HG03342 (cell line): ENCODE measurements around the gene IQGAP2.
A peak's percentile ranks its signal among the peaks of the same experiment; 100 is the strongest.

Experiments used
- ATAC-seq: cut with Tn5 transposase; IDR thresholded peaks from one replicate; pipeline ENCODE4 v1.9.1; 2021; ENCODE audit warnings: mild to moderate bottlenecking, moderate library complexity; ENCODE audit not compliant: unreplicated experiment

Gene IQGAP2

GRCh38 chr5:76634661-76635060 is 231.6 kb downstream of the IQGAP2 start:
- no peak for ATAC-seq

GRCh38 chr5:76637490-76637889 is 234.4 kb downstream of the IQGAP2 start:
- no peak for ATAC-seq

GRCh38 chr5:76638479-76638878 is 235.4 kb downstream of the IQGAP2 start:
- peak; percentile 69 for ATAC-seq

- no peak for ATAC-seq
Measured at GRCh38 chr5:76641514-76642120, 238.5 kb downstream of the IQGAP2 start.

GRCh38 chr5:76642390-76643040 is 239.4 kb downstream of the IQGAP2 start:
- ATAC-seq, result no peak

GRCh38 chr5:76643371-76643770 is 240.3 kb downstream of the IQGAP2 start:
- no peak for ATAC-seq

- ATAC-seq, result no peak
Measured at GRCh38 chr5:76649140-76649539, 246.1 kb downstream of the IQGAP2 start.

GRCh38 chr5:76652809-76653414 is 249.8 kb downstream of the IQGAP2 start:
- no peak for ATAC-seq

- no peak for ATAC-seq
Measured at GRCh38 chr5:76657091-76657490, 254.0 kb downstream of the IQGAP2 start.

GRCh38 chr5:76657683-76658311 is 254.7 kb downstream of the IQGAP2 start:
- no peak for ATAC-seq

- no peak for ATAC-seq
Measured at GRCh38 chr5:76660360-76660759, 257.3 kb downstream of the IQGAP2 start.

GRCh38 chr5:76662521-76662920 is 259.4 kb downstream of the IQGAP2 start:
- no peak for ATAC-seq

GRCh38 chr5:76663573-76663972 is 260.5 kb downstream of the IQGAP2 start:
- no peak for ATAC-seq

GRCh38 chr5:76664079-76664478 is 261.0 kb downstream of the IQGAP2 start:
- peak; percentile 67 for ATAC-seq

- ATAC-seq, result no peak
Measured at GRCh38 chr5:76667495-76667894, 264.4 kb downstream of the IQGAP2 start.

- no peak for ATAC-seq
Measured at GRCh38 chr5:76669245-76669644, 266.2 kb downstream of the IQGAP2 start.

- no peak for ATAC-seq
Measured at GRCh38 chr5:76670508-76670907, 267.4 kb downstream of the IQGAP2 start.

GRCh38 chr5:76672242-76672641 is 269.2 kb downstream of the IQGAP2 start:
- no peak for ATAC-seq

- no peak for ATAC-seq
Measured at GRCh38 chr5:76673125-76673524, 270.0 kb downstream of the IQGAP2 start.

- no peak for ATAC-seq
Measured at GRCh38 chr5:76674330-76675066, 271.4 kb downstream of the IQGAP2 start.

GRCh38 chr5:76675364-76675763 is 272.3 kb downstream of the IQGAP2 start:
- ATAC-seq, result no peak
